ENCODE measurements around the gene COL20A1.
"Not testable (repeated sequence)": the region's sequence is repeated elsewhere in the genome, so short reads cannot be mapped to it uniquely, and the experiment has no call there.

The COL20A1 gene

GRCh38 chr20:63379296-63379695, 86.3 kb downstream of the COL20A1 start:
- DNase-seq = no peak

GRCh38 chr20:63379872-63380271, 86.9 kb downstream of the COL20A1 start:
- DNase-seq = not testable (repeated sequence)

- no peak for DNase-seq
These were observed 87.4 kb downstream of the COL20A1 start for GRCh38 chr20:63380346-63380870.

- DNase-seq = peak; percentile 25
These were observed 88.9 kb downstream of the COL20A1 start for GRCh38 chr20:63381781-63382431.

GRCh38 chr20:63382551-63383300, 89.7 kb downstream of the COL20A1 start:
- DNase-seq = no peak

GRCh38 chr20:63383556-63383955, 90.6 kb downstream of the COL20A1 start:
- no peak for DNase-seq

- no peak for DNase-seq
These were observed 91.3 kb downstream of the COL20A1 start for GRCh38 chr20:63384336-63384735.
